ENCODE data around the gene ARHGAP28.

- TF ChIP-seq, protein P1, sequence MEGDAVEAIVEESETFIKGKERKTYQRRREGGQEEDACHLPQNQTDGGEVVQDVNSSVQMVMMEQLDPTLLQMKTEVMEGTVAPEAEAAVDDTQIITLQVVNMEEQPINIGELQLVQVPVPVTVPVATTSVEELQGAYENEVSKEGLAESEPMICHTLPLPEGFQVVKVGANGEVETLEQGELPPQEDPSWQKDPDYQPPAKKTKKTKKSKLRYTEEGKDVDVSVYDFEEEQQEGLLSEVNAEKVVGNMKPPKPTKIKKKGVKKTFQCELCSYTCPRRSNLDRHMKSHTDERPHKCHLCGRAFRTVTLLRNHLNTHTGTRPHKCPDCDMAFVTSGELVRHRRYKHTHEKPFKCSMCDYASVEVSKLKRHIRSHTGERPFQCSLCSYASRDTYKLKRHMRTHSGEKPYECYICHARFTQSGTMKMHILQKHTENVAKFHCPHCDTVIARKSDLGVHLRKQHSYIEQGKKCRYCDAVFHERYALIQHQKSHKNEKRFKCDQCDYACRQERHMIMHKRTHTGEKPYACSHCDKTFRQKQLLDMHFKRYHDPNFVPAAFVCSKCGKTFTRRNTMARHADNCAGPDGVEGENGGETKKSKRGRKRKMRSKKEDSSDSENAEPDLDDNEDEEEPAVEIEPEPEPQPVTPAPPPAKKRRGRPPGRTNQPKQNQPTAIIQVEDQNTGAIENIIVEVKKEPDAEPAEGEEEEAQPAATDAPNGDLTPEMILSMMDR (IDR thresholded peaks at IDR 0.05) = no peak
- TF ChIP-seq POLR2A (IDR thresholded peaks at IDR 0.05) = no peak
These were observed 11.7 kb downstream of the ARHGAP28 start for GRCh38 chr18:6741232-6741663.
